Measurements from ENCODE around the gene ABHD3. TPM values are rescaled to one million over a fixed set of nuclear protein-coding genes. Genes with fewer than 3 reads are reported as not detected.
A peak's percentile ranks its signal among the peaks of the same experiment; 100 is the strongest.
"Not testable (repeated sequence)": the region's sequence is repeated elsewhere in the genome, so short reads cannot be mapped to it uniquely, and the experiment has no call there.

Gene ABHD3
- total RNA-seq, 2 donors from 2014 or later = 28.9 to 32.0 TPM

GRCh38 chr18:21660078-21660477, 44.5 kb downstream of the ABHD3 start:
- DNase-seq = no peak
- no peaks in the 10 kb centered on the region for H3K27me3 Mint-ChIP-seq (ENCODE audit: low read depth)
- H3K4me1 Mint-ChIP-seq (ENCODE audit: low read depth) = peaks cover 5% of the 10 kb centered on the region
- H3K27ac Mint-ChIP-seq = peak overlapping the region; percentile 96
- peak; percentile 24 to 57 for ATAC-seq (replicated peaks in 1 of 2)
- peaks cover 2 to 6% of the 10 kb centered on the region in 2 donors for H3K36me3 Mint-ChIP-seq (ENCODE audit: insufficient read depth in 2 of 2)
- H3K9me3 Mint-ChIP-seq = no peaks in the 10 kb centered on the region
- no peak overlapping the region for H3K4me3 Mint-ChIP-seq

GRCh38 chr18:21656402-21656801, 48.2 kb downstream of the ABHD3 start:
- Mint-ChIP-seq H3K27me3 (ENCODE audit: low read depth) (no peaks in the 10 kb centered on the region), H3K4me3 (no peak overlapping the region), H3K27ac (no peak overlapping the region), H3K36me3 (ENCODE audit: insufficient read depth in 2 of 2) (peaks cover 5 to 10% of the 10 kb centered on the region in 2 donors), H3K4me1 (ENCODE audit: low read depth) (peaks cover 5% of the 10 kb centered on the region), H3K9me3 (peaks cover 0 to 3% of the 10 kb centered on the region in 2 donors)
- no peak for ATAC-seq (replicated peaks in 1 of 2)
- DNase-seq = no peak

GRCh38 chr18:21653361-21653760, 51.2 kb downstream of the ABHD3 start:
- H3K27ac Mint-ChIP-seq = no peak overlapping the region
- H3K4me3 Mint-ChIP-seq = no peak overlapping the region
- H3K4me1 Mint-ChIP-seq (ENCODE audit: low read depth) = no peaks in the 10 kb centered on the region
- ATAC-seq (replicated peaks in 1 of 2) = no peak
- DNase-seq = no peak
- H3K36me3 Mint-ChIP-seq (ENCODE audit: insufficient read depth in 2 of 2) = peaks cover 3 to 10% of the 10 kb centered on the region in 2 donors
- no peaks in the 10 kb centered on the region for H3K27me3 Mint-ChIP-seq (ENCODE audit: low read depth)
- peaks cover 0 to 3% of the 10 kb centered on the region in 2 donors for H3K9me3 Mint-ChIP-seq

GRCh38 chr18:21652073-21652472, 52.5 kb downstream of the ABHD3 start:
- H3K36me3 Mint-ChIP-seq (ENCODE audit: insufficient read depth in 2 of 2) = peaks cover 3 to 9% of the 10 kb centered on the region in 2 donors
- DNase-seq = no peak
- peaks cover 0 to 3% of the 10 kb centered on the region in 2 donors for H3K9me3 Mint-ChIP-seq
- no peak for ATAC-seq (replicated peaks in 1 of 2)
- no peak overlapping the region for H3K4me3 Mint-ChIP-seq
- H3K27me3 Mint-ChIP-seq (ENCODE audit: low read depth) = no peaks in the 10 kb centered on the region
- H3K27ac Mint-ChIP-seq = peak overlapping the region; percentile 16
- H3K4me1 Mint-ChIP-seq (ENCODE audit: low read depth) = no peaks in the 10 kb centered on the region

GRCh38 chr18:21650311-21650710, 54.3 kb downstream of the ABHD3 start:
- no peak for ATAC-seq (replicated peaks in 1 of 2)

GRCh38 chr18:21640375-21640774, 64.2 kb downstream of the ABHD3 start:
- DNase-seq; H3K4me3 Mint-ChIP-seq; H3K27me3 Mint-ChIP-seq (ENCODE audit: low read depth); H3K36me3 Mint-ChIP-seq (ENCODE audit: insufficient read depth in 2 of 2); H3K27ac Mint-ChIP-seq; H3K9me3 Mint-ChIP-seq; ATAC-seq (replicated peaks in 1 of 2): not testable (repeated sequence)
- H3K4me1 Mint-ChIP-seq (ENCODE audit: low read depth) = peaks cover 11% of the 10 kb centered on the region

More at GRCh38 chr18:21650311-21650710, 54.3 kb downstream of the ABHD3 start:
- Mint-ChIP-seq H3K4me3 (no peak overlapping the region), H3K27ac (no peak overlapping the region), H3K9me3 (peaks cover 0 to 3% of the 10 kb centered on the region in 2 donors), H3K4me1 (ENCODE audit: low read depth) (no peaks in the 10 kb centered on the region), H3K36me3 (ENCODE audit: insufficient read depth in 2 of 2) (peaks cover 3 to 5% of the 10 kb centered on the region in 2 donors), H3K27me3 (ENCODE audit: low read depth) (no peaks in the 10 kb centered on the region)
- no peak for DNase-seq

GRCh38 chr18:21638822-21639221, 65.8 kb downstream of the ABHD3 start:
- ATAC-seq (replicated peaks in 1 of 2) = no peak
- H3K4me1 Mint-ChIP-seq (ENCODE audit: low read depth) = peaks cover 11% of the 10 kb centered on the region
- H3K4me3 Mint-ChIP-seq = no peak overlapping the region
- no peaks in the 10 kb centered on the region for H3K27me3 Mint-ChIP-seq (ENCODE audit: low read depth)
- H3K27ac Mint-ChIP-seq = peak overlapping the region; percentile 46
- peaks cover 2 to 4% of the 10 kb centered on the region in 2 donors for H3K36me3 Mint-ChIP-seq (ENCODE audit: insufficient read depth in 2 of 2)
- no peaks in the 10 kb centered on the region for H3K9me3 Mint-ChIP-seq
- no peak for DNase-seq

- Mint-ChIP-seq H3K36me3 (ENCODE audit: insufficient read depth in 2 of 2) (peaks cover 2 to 4% of the 10 kb centered on the region in 2 donors), H3K27ac (no peak overlapping the region), H3K4me1 (ENCODE audit: low read depth) (peaks cover 11% of the 10 kb centered on the region), H3K9me3 (no peaks in the 10 kb centered on the region), H3K4me3 (no peak overlapping the region), H3K27me3 (ENCODE audit: low read depth) (no peaks in the 10 kb centered on the region)
- ATAC-seq (replicated peaks in 1 of 2) (no peak), DNase-seq (no peak)
These were observed 67.8 kb downstream of the ABHD3 start for GRCh38 chr18:21636769-21637168.

GRCh38 chr18:21634588-21635199, 69.9 kb downstream of the ABHD3 start:
- DNase-seq = no peak
- Mint-ChIP-seq H3K4me3 (no peak overlapping the region), H3K27ac (no peak overlapping the region), H3K27me3 (ENCODE audit: low read depth) (no peaks in the 10 kb centered on the region), H3K9me3 (no peaks in the 10 kb centered on the region), H3K36me3 (ENCODE audit: insufficient read depth in 2 of 2) (peaks cover 2 to 12% of the 10 kb centered on the region in 2 donors), H3K4me1 (ENCODE audit: low read depth) (peaks cover 11% of the 10 kb centered on the region)
- no peak for ATAC-seq (replicated peaks in 1 of 2)

GRCh38 chr18:21632393-21632792, 72.2 kb downstream of the ABHD3 start:
- H3K36me3 Mint-ChIP-seq (ENCODE audit: insufficient read depth in 2 of 2) = peaks cover 3 to 17% of the 10 kb centered on the region in 2 donors
- DNase-seq = no peak
- H3K27me3 Mint-ChIP-seq (ENCODE audit: low read depth) = no peaks in the 10 kb centered on the region
- H3K4me1 Mint-ChIP-seq (ENCODE audit: low read depth) = peaks cover 12% of the 10 kb centered on the region
- no peaks in the 10 kb centered on the region for H3K9me3 Mint-ChIP-seq
- H3K4me3 Mint-ChIP-seq = no peak overlapping the region
- H3K27ac Mint-ChIP-seq = no peak overlapping the region
- ATAC-seq (replicated peaks in 1 of 2) = no peak

- ATAC-seq (replicated peaks in 1 of 2) (peak in 1 of 2 donors; percentile 23), DNase-seq (no peak)
- no peaks in the 10 kb centered on the region for H3K27me3 Mint-ChIP-seq (ENCODE audit: low read depth)
- no peaks in the 10 kb centered on the region for H3K9me3 Mint-ChIP-seq
- peak overlapping the region in 1 of 2 donors; percentile 6 for H3K4me3 Mint-ChIP-seq
- H3K27ac Mint-ChIP-seq = peak overlapping the region; percentile 85
- peaks cover 14% of the 10 kb centered on the region for H3K4me1 Mint-ChIP-seq (ENCODE audit: low read depth)
- peaks cover 5 to 29% of the 10 kb centered on the region in 2 donors for H3K36me3 Mint-ChIP-seq (ENCODE audit: insufficient read depth in 2 of 2)
These were observed 75.3 kb downstream of the ABHD3 start for GRCh38 chr18:21629089-21629832.

GRCh38 chr18:21621640-21622039, 82.9 kb downstream of the ABHD3 start:
- not testable (repeated sequence) for ATAC-seq (replicated peaks in 1 of 2); H3K27ac Mint-ChIP-seq; H3K27me3 Mint-ChIP-seq (ENCODE audit: low read depth); DNase-seq; H3K4me3 Mint-ChIP-seq; H3K9me3 Mint-ChIP-seq
- Mint-ChIP-seq H3K36me3 (ENCODE audit: insufficient read depth in 2 of 2) (peaks cover 7 to 38% of the 10 kb centered on the region in 2 donors), H3K4me1 (ENCODE audit: low read depth) (peaks cover 22% of the 10 kb centered on the region)

All from activated T-cell treated with anti-CD3 and anti-CD28 coated beads, Interleukin-2, amount 50 U/mL, for 72 hours (primary cell).